Measurements from ENCODE around the gene KRTAP3-2. TPM values are rescaled to one million over a fixed set of nuclear protein-coding genes. Genes with fewer than 3 reads are reported as not detected.

KRTAP3-2 gene
- total RNA-seq = not detected

DNA sequence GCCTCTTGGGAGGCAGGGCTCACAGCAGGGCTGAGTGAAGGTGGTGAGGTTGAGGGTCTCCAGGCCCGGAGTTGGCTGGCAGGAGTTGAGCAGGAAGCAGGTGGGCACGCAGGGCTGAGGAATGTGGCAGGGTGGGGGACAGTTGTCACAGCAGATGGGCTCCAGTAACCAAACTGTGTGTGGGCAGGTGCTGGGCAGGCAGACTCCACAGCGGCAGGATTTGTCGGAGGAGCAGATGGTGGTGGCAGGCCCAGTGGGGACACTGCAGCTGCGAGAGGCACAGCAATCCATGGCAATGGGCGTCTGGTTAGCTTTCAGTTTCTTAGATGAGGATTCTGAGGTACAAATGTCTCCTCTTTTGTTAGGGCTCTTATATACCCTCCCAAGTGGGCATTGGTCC, at the start of gene KRTAP3-2:
Gene KRTAP3-2 (minus strand): TSS at position 344 of the 400 bp plus-strand sequence. CDS start 53 bp downstream, at position 291.

DNA sequence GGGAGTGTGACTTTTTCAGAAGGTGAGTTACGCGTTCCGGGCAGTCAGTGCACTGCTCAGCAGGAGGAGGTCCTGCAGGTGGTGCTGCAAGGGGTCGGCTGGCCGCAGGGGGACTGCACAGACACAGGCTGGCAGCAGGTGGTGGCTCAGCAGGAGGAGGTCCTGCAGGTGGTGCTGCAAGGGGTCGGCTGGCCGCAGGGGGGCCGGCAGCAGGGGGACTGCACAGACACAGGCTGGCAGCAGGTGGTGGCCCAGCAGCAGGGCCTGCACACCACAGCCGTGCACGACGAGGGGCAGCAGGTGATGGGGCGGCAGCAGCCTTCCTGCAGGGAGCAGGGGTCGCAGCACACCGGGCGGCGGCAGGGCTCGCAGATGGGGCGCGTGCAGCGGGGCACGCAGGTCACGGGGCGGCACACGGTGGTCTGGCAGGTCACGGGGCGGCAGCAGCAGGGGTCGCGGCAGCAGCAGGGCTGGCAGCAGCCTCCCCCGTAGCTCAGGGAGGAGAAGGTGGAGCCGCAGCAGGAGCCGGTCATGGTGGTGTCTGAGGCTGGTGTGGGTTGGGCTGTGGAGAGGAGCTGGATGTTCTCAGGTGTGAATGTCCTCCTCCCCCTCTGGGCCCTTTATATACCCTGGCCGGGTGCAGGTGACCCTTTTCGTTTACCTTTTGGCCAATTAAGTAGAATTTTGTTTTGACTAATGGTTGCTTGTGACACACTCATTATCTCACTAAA, 47.2 kb upstream of the KRTAP3-2 start, which contains the start of gene KRTAP2-1:
Gene KRTAP2-1 (minus strand): TSS at position 582 of the 731 bp plus-strand sequence. CDS start 49 bp downstream, at position 533.

DNA sequence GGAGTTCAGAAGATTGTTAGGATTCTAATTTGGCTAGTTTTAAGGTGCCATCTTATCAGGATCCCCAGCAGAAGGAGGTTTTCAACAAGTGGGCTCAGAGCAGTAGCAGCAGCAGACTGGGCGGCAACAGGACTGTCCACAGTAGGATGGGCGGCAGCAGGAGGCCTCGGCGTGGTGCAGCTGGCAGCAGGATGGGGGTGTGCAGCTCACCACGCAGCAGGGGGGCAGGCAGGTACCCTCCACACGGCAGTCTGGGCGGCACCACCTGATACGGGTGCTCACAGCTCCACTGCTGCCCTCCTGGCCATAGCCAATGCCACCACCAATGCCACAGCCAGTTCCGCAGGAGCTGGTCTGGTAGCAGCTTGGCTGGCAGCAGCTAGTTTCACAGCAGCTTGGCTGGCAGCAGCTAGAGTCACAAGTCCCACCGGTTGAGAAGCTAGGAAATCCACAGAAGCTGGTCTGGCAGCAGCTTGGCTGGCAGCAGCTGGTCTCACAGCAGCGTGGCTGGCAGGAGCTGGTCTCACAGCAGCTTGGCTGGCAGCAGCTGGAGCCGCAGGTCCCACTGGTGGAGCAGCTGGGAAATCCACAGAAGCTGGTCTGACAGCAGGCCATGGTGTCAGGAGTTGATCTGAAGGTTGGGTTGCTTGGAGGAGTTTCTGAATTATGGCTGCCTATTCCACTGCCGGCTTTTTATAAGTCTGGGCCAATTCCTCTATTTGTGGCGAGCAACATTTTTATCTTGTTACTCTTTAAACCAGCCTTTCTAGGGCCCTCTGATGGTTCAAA, 41.3 kb upstream of the KRTAP3-2 start, which contains the start of gene KRTAP1-1:
Gene KRTAP1-1 (minus strand): TSS at position 668 of the 789 bp plus-strand sequence. CDS start 53 bp downstream, at position 615.

DNA sequence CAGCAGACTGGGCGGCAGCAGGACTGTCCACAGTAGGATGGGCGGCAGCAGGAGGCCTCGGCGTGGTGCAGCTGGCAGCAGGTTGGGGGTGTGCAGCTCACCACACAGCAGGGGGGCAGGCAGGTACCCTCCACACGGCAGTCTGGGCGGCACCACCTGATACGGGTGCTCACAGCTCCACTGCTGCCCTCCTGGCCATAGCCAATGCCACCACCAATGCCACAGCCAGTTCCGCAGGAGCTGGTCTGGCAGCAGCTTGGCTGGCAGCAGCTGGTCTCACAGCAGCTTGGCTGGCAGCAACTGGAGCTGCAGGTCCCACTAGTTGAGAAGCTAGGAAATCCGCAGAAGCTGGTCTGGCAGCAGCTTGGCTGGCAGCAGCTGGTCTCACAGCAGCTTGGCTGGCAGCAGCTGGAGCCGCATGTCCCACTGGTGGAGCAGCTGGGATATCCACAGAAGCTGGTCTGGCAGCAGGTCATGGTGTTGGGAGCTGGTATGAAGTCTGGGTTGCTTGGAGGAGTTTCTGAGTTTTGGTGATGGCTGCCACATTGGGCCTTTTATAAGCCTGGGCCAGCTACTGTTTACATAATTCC, 34.7 kb upstream of the KRTAP3-2 start, which contains the start of gene KRTAP1-3:
Gene KRTAP1-3 (minus strand): TSS at position 529 of the 590 bp plus-strand sequence. CDS start 53 bp downstream, at position 476.

DNA sequence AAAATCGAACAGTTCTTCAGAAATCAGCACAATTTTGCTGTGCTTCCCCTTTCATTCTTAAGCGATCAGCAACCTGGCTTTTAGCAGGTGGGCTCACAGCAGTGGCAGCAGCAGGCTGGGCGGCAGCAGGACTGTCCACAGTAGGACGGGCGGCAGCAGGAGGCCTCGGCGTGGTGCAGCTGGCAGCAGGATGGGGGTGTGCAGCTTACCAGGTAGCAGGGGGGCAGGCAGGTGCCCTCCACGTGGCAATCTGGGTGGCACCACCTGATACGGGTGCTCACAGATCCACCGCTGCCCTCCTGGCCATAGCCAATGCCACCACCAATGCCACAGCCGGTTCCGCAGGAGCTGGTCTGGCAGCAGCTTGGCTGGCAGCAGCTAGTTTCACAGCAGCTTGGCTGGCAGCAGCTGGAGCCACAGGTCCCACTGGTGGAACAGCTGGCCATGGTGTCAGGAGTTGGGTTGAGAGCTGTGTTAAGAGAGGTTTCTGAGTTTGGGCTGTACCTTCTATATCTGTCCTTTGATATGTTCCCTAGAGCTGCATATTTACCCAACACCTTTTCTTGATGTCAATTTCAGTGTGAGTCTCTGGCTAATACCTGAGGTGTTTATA, 30.0 kb upstream of the KRTAP3-2 start, which contains the start of gene KRTAP1-4:
Gene KRTAP1-4 (minus strand): TSS at position 563 of the 613 bp plus-strand sequence. CDS start 117 bp downstream, at position 446.

DNA sequence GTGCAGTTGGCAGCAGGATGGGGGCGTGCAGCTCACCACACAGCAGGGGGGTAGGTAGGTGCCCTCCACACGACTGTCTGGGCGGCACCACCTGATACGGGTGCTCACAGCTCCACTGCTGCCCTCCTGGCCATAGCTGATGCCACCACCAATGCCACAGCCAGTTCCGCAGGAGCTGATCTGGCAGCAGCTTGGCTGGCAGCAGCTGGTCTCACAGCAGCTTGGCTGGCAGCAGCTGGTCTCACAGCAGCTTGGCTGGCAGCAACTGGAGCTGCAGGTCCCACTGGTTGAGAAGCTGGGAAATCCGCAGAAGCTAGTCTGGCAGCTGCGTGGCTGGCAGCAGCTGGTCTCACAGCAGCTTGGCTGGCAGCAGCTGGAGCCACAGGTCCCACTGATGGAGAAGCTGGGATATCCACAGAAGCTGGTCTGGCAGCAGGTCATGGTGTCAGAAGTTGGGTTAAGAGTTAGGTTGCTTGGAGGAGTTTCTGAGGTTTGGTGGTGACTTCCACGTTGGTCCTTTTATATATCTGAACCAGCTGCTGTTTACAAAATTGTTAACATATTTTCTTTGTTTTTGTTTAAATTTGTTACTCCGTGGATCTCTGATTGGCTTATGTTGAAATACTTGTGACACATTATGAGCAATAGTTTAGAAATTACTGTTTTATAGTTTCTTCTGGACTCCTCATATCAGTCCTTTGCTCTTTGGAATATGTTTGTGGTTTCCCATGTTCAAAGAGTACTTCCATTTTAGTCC, 27.2 kb upstream of the KRTAP3-2 start, which contains the start of gene KRTAP1-5:
Gene KRTAP1-5 (minus strand): TSS at position 494 of the 757 bp plus-strand sequence. CDS start 53 bp downstream, at position 441.

DNA sequence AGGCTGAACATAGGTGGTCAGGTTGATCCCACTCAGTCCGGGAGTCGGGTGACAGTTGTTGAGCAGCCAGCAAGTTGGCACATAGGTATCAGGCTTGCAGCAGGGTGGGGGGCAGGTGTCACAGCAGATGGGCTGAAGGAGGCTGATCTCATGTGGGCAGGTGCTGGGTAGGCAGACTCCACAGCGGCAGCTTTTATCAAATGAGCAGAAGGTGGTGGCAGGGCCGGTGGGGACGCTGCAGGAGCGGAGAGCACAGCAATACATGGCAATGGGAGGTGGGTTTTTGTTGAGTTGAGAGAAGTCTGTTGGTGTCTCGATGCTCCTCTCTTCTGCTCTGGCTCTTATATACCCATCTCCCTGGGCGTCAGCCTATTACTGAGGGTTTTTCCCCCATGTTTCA, 9.1 kb upstream of the KRTAP3-2 start, which contains the start of gene KRTAP3-1:
Gene KRTAP3-1 (minus strand): TSS at position 318 of the 400 bp plus-strand sequence. CDS start 54 bp downstream, at position 264.

DNA sequence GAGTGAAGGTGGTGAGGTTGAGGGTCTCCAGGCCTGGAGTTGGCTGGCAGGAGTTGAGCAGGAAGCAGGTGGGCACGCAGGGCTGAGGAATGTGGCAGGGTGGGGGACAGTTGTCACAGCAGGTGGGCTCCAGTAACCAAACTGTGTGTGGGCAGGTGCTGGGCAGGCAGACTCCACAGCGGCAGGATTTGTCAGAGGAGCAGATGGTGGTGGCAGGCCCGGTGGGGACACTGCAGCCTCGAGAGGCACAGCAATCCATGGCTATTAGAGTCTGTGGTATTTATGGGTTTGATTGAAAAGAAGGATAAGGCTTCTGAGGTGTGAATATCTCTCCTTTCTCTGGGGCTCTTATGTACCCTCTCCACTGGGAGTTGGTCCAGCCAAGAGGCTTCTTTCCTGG, 5.9 kb downstream of the KRTAP3-2 start, which contains the start of gene KRTAP3-3:
Gene KRTAP3-3 (minus strand): TSS at position 326 of the 400 bp plus-strand sequence. CDS start 67 bp downstream, at position 259.

DNA sequence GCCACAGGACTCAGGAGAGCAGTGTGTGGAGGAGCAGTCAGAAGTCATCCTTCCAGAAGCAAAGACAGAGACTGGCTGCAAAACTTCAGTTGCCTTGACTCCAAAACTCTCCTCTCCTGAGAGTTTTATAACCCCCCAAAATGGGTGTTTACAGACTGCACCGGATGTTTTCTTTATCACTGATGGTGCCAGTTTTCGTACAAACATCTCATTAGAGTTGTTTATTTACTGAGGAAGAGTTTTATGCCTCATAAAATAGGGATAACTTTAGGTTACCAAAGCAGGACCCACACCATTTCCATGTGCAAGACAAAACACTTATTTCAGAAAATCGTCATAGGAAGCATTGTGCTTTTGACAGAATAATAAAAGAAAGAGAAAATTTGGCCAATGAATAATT, 15.5 kb downstream of the KRTAP3-2 start, which contains the start of gene KRT40:
Gene KRT40 (minus strand): TSS at position 101 of the 400 bp plus-strand sequence. CDS start 53 bp downstream, at position 48.

DNA sequence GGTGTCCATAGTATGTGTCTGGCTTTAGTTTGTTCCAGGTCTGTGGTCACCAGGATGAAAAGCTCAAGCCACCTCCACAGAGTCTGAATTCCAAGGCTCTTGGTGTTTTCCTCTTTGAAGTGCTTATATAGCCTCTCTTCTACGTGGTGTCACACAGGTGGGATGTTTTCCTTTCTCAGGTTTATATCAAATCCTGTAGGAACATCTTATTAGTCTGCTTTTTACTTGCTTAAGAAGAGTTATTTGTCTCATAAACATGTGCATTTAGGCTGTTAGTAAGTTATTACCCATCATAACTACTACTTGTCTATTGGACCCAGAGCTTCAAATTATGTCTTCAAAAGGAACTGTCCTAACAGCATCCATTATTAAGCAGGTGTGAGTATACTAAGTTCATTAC, 32.9 kb downstream of the KRTAP3-2 start, which contains the start of gene KRT39:
Gene KRT39 (minus strand): TSS at position 101 of the 400 bp plus-strand sequence. CDS start 92 bp downstream, at position 9.

Small RNAs within 50 kb of the gene (small RNA-seq; reads per million reads assigned to genes)
- gene KRTAP3-4P (ENCODE audit: low replicate concordance) = not detected

Other genes with a start within 250 kb of the KRTAP3-2 start
- not detected for gene KRT25, start 244.6 kb downstream of the KRTAP3-2 start, total RNA-seq
- gene KRT26, start 227.7 kb downstream of the KRTAP3-2 start, total RNA-seq = not detected
- not detected for gene KRT27, start 217.4 kb downstream of the KRTAP3-2 start, total RNA-seq
- not detected for gene KRT28, start 199.9 kb downstream of the KRTAP3-2 start, total RNA-seq
- 2.8 TPM for gene KRT10, start 177.3 kb downstream of the KRTAP3-2 start, total RNA-seq
- gene KRT12, start 132.7 kb downstream of the KRTAP3-2 start, total RNA-seq = not detected
- not detected for gene KRT20, start 114.7 kb downstream of the KRTAP3-2 start, total RNA-seq
- not detected for gene KRT23, start 62.3 kb downstream of the KRTAP3-2 start, total RNA-seq
- not detected for gene KRT39, start 33.0 kb downstream of the KRTAP3-2 start, total RNA-seq
- not detected for gene KRT40, start 15.6 kb downstream of the KRTAP3-2 start, total RNA-seq
- gene KRTAP3-3, start 5.7 kb downstream of the KRTAP3-2 start, total RNA-seq = not detected
- gene KRTAP3-1, start 9.2 kb upstream of the KRTAP3-2 start, total RNA-seq = not detected
- gene KRTAP1-5, start 27.3 kb upstream of the KRTAP3-2 start, total RNA-seq = not detected
- not detected for gene KRTAP1-4, start 30.3 kb upstream of the KRTAP3-2 start, total RNA-seq
- not detected for gene KRTAP1-3, start 35.0 kb upstream of the KRTAP3-2 start, total RNA-seq
- gene KRTAP1-1, start 41.5 kb upstream of the KRTAP3-2 start, total RNA-seq = not detected
- not detected for gene KRTAP2-1, start 47.4 kb upstream of the KRTAP3-2 start, total RNA-seq
- gene KRTAP2-2, start 55.3 kb upstream of the KRTAP3-2 start, total RNA-seq = not detected
- gene KRTAP2-3, start 60.2 kb upstream of the KRTAP3-2 start, total RNA-seq = not detected
- gene KRTAP2-4, start 66.0 kb upstream of the KRTAP3-2 start, total RNA-seq = not detected
- gene KRTAP4-7, start 84.2 kb upstream of the KRTAP3-2 start, total RNA-seq = not detected
- gene KRTAP4-8, start 98.2 kb upstream of the KRTAP3-2 start, total RNA-seq = not detected
- not detected for gene KRTAP4-16, start 102.3 kb upstream of the KRTAP3-2 start, total RNA-seq
- not detected for gene KRTAP4-9, start 105.5 kb upstream of the KRTAP3-2 start, total RNA-seq
- gene KRTAP4-11, start 118.5 kb upstream of the KRTAP3-2 start, total RNA-seq = not detected
- not detected for gene KRTAP4-12, start 124.3 kb upstream of the KRTAP3-2 start, total RNA-seq
- not detected for gene KRTAP4-6, start 140.6 kb upstream of the KRTAP3-2 start, total RNA-seq
- gene KRTAP4-5, start 149.9 kb upstream of the KRTAP3-2 start, total RNA-seq = not detected
- not detected for gene KRTAP4-4, start 160.8 kb upstream of the KRTAP3-2 start, total RNA-seq
- gene KRTAP4-3, start 168.3 kb upstream of the KRTAP3-2 start, total RNA-seq = not detected
- gene KRTAP4-2, start 178.3 kb upstream of the KRTAP3-2 start, total RNA-seq = not detected
- gene KRTAP4-1, start 185.0 kb upstream of the KRTAP3-2 start, total RNA-seq = not detected
- gene KRTAP9-1, start 190.0 kb upstream of the KRTAP3-2 start, total RNA-seq = not detected
- gene KRTAP9-2, start 226.7 kb upstream of the KRTAP3-2 start, total RNA-seq = not detected
- not detected for gene KRTAP9-3, start 232.5 kb upstream of the KRTAP3-2 start, total RNA-seq
- gene KRTAP9-8, start 238.1 kb upstream of the KRTAP3-2 start, total RNA-seq = not detected
- gene KRTAP9-4, start 249.8 kb upstream of the KRTAP3-2 start, total RNA-seq = not detected

Data from parietal lobe (tissue), 2 donors.